ENCODE results near the gene KLHL29.

Gene KLHL29

DNA sequence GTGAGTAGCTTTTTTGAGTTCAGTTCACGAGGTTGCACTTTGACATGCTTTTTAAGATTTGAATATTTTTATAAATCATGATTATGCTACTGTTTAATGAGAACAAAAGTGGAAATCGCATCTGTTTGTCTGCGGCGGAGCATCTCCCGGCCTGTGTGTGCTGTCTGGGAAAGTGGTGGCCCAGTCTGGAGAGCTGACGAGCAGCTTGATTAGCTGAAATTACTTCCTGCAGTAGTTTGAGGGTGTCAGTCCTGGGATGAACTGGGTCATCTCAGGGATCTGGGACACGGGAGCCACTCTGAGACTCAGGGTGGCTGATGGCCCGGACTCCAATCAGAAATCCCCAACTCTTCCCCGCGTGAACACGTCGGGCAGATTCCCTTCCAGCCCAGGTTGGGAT lies 115.9 kb downstream of the KLHL29 start:
- Histone ChIP-seq H2AFZ (ENCODE audit: low read length) (no peak overlapping the region), H3K4me3 (ENCODE audit: low read length) (no peak overlapping the region), H3K27me3 (replicated peaks; ENCODE audit: insufficient read depth, low read length) (no peaks in the 10 kb centered on the region; the same call in 1 of the 2 replicates), H3K27ac (ENCODE audit: low read length) (no peak overlapping the region), H3K4me1 (ENCODE audit: low read length) (no peaks in the 10 kb centered on the region), H4K20me1 (ENCODE audit: insufficient read depth, low read length) (no peaks in the 10 kb centered on the region), H3K9me2 (replicated peaks; ENCODE audit: insufficient read depth, low read length) (no peaks in the 10 kb centered on the region), H3K79me2 (ENCODE audit: low read length) (no peaks in the 10 kb centered on the region), H3F3A (ENCODE audit: insufficient read depth, low read length) (no peaks in the 10 kb centered on the region), H3K9ac (ENCODE audit: low read length) (no peak overlapping the region), H3K36me3 (replicated peaks; ENCODE audit: insufficient read depth, low read length) (no peaks in the 10 kb centered on the region), H3K4me2 (ENCODE audit: low read depth, low read length) (no peak overlapping the region), H3K9me3 (replicated peaks; ENCODE audit: insufficient read depth, low read length) (no peaks in the 10 kb centered on the region)
- DNase-seq, result no peak
- TF ChIP-seq, protein P1, sequence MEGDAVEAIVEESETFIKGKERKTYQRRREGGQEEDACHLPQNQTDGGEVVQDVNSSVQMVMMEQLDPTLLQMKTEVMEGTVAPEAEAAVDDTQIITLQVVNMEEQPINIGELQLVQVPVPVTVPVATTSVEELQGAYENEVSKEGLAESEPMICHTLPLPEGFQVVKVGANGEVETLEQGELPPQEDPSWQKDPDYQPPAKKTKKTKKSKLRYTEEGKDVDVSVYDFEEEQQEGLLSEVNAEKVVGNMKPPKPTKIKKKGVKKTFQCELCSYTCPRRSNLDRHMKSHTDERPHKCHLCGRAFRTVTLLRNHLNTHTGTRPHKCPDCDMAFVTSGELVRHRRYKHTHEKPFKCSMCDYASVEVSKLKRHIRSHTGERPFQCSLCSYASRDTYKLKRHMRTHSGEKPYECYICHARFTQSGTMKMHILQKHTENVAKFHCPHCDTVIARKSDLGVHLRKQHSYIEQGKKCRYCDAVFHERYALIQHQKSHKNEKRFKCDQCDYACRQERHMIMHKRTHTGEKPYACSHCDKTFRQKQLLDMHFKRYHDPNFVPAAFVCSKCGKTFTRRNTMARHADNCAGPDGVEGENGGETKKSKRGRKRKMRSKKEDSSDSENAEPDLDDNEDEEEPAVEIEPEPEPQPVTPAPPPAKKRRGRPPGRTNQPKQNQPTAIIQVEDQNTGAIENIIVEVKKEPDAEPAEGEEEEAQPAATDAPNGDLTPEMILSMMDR (IDR thresholded peaks at IDR 0.05; ENCODE audit: low read length), result no peak
- no peak for TF ChIP-seq EZH2phosphoT487 (IDR thresholded peaks at IDR 0.05; ENCODE audit: low read length)
- TF ChIP-seq EZH2 (optimal IDR thresholded peaks at IDR 0.05; ENCODE audit: low read depth, low read length), result no peak

DNA sequence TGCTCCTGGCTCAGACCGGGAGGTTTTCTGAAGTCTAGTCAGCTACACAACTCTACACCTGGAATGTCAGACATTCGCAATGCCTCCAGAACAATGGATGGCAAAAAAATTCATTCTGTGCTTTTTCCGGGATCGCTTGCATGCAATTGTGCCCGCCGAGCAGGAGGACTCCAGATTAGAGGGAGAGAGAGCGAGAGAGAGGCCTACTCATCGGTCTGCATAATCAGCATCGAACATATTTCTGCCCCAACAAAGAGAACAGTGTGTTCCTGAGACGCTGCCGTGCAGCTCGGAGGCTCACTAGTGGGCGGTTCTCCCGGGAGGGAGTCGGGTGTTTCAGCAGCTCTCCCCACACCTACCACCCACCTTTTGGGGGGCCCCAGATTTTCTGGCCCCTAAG lies 117.1 kb downstream of the KLHL29 start:
- no peak overlapping the region for H3K4me3 ChIP-seq (ENCODE audit: low read length)
- no peaks in the 10 kb centered on the region for H3K36me3 ChIP-seq (replicated peaks; ENCODE audit: insufficient read depth, low read length)
- no peaks in the 10 kb centered on the region for H3K79me2 ChIP-seq (ENCODE audit: low read length)
- H3K27ac ChIP-seq (ENCODE audit: low read length), result no peak overlapping the region
- H2AFZ ChIP-seq (ENCODE audit: low read length), result no peak overlapping the region
- no peaks in the 10 kb centered on the region; the same call in 1 of the 2 replicates for H3K27me3 ChIP-seq (replicated peaks; ENCODE audit: insufficient read depth, low read length)
- no peak for DNase-seq
- no peak overlapping the region for H3K9ac ChIP-seq (ENCODE audit: low read length)
- no peaks in the 10 kb centered on the region for H4K20me1 ChIP-seq (ENCODE audit: insufficient read depth, low read length)
- no peaks in the 10 kb centered on the region for H3K4me1 ChIP-seq (ENCODE audit: low read length)
- H3K9me2 ChIP-seq (replicated peaks; ENCODE audit: insufficient read depth, low read length), result no peaks in the 10 kb centered on the region
- TF ChIP-seq EZH2 (optimal IDR thresholded peaks at IDR 0.05; ENCODE audit: low read depth, low read length) (no peak), EZH2phosphoT487 (IDR thresholded peaks at IDR 0.05; ENCODE audit: low read length) (no peak)
- TF ChIP-seq, protein P1 (IDR thresholded peaks at IDR 0.05; ENCODE audit: low read length), result no peak
- no peaks in the 10 kb centered on the region for H3K9me3 ChIP-seq (replicated peaks; ENCODE audit: insufficient read depth, low read length)
- H3F3A ChIP-seq (ENCODE audit: insufficient read depth, low read length), result no peaks in the 10 kb centered on the region
- H3K4me2 ChIP-seq (ENCODE audit: low read depth, low read length), result no peak overlapping the region

DNA sequence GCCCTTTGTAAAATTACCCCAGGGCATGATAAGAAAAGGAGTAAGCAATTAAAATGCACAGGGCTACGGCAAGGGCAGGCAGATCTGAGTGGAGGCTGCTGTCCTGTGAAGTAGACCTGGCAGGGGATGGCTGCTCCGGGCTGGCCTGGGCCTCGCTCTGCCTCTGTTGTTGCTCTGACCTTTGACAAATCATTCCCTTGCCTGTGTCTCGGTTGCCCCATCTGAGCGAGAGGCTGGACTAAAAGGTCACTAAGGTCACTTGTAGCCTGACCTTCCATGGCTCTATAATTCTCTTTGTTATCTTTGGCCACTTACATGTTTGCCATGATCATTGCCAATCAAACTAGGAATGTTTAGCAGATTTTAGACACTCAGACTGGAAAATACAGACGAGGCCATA lies 118.1 kb downstream of the KLHL29 start:
- no peaks in the 10 kb centered on the region for H3K9me2 ChIP-seq (replicated peaks; ENCODE audit: insufficient read depth, low read length)
- no peak overlapping the region for H3K4me2 ChIP-seq (ENCODE audit: low read depth, low read length)
- no peaks in the 10 kb centered on the region; the same call in 1 of the 2 replicates for H3K27me3 ChIP-seq (replicated peaks; ENCODE audit: insufficient read depth, low read length)
- H3K27ac ChIP-seq (ENCODE audit: low read length), result no peak overlapping the region
- H3K79me2 ChIP-seq (ENCODE audit: low read length), result no peaks in the 10 kb centered on the region
- H2AFZ ChIP-seq (ENCODE audit: low read length), result no peak overlapping the region
- no peak overlapping the region for H3K9ac ChIP-seq (ENCODE audit: low read length)
- no peaks in the 10 kb centered on the region for H3F3A ChIP-seq (ENCODE audit: insufficient read depth, low read length)
- H3K4me1 ChIP-seq (ENCODE audit: low read length), result no peaks in the 10 kb centered on the region
- no peak overlapping the region for H3K4me3 ChIP-seq (ENCODE audit: low read length)
- H4K20me1 ChIP-seq (ENCODE audit: insufficient read depth, low read length), result no peaks in the 10 kb centered on the region
- no peaks in the 10 kb centered on the region for H3K9me3 ChIP-seq (replicated peaks; ENCODE audit: insufficient read depth, low read length)
- no peaks in the 10 kb centered on the region for H3K36me3 ChIP-seq (replicated peaks; ENCODE audit: insufficient read depth, low read length)
- TF ChIP-seq EZH2phosphoT487 (IDR thresholded peaks at IDR 0.05; ENCODE audit: low read length) (no peak), EZH2 (optimal IDR thresholded peaks at IDR 0.05; ENCODE audit: low read depth, low read length) (no peak)
- TF ChIP-seq, protein P1 (IDR thresholded peaks at IDR 0.05; ENCODE audit: low read length), result no peak
- DNase-seq, result no peak
